HCT116 (cell line): Measurements from ENCODE around the gene HSP90AA1. TPM values are rescaled to one million over a fixed set of nuclear protein-coding genes. Genes with fewer than 3 reads are reported as not detected.

Source experiments
- ATAC-seq: fragments of 200-7000 bp; cut with Tn5 transposase; 2 replicates; pipeline ENCODE4 v1.9.1; 2020; ENCODE audit warnings: mild to moderate bottlenecking, moderate library complexity
- BruUV-seq: library from RNA; stranded (reverse); fragments of 400-500 nt; replicated peaks from 2 replicates; lab custom pipeline; 2021; lab: Mats Ljungman, UMichigan
- CTCF ChIA-PET: fragments of 300-600 bp; sonication (Branson Sonifier 250); formaldehyde crosslinking; loops from one replicate; lab custom pipeline; 2021; ENCODE audit warnings: antibody characterized with exemption; lab: Charles Lee
- POLR2A ChIA-PET: fragments of 300-600, 350-600 bp; sonication (Branson Sonifier 250); formaldehyde crosslinking; loops from one replicate; lab custom pipeline; 2021; ENCODE audit warnings: antibody characterized with exemption; lab: Charles Lee
- RAD21 ChIA-PET, 2 experiments: fragments of 300-600 bp; sonication (Branson Sonifier 250); formaldehyde crosslinking; loops; one replicate each; lab custom pipeline; 2023; ENCODE audit warnings: low total read pairs in 2 of 2; ENCODE audit not compliant: uncharacterized antibody in 2 of 2, unreplicated experiment in 2 of 2, low non-redundant PET in 1 of 2; lab: Charles Lee
- DNase-seq: peaks from one replicate; pipeline ENCODE4 v3.0.0-alpha.2; 2010; ENCODE audit warnings: low read depth, low spot score
- H2AFZ ChIP-seq: fragments of 200-600 bp; shearing (Covaris generic), sonication (generic); 2 replicates; pipeline ENCODE4 v1.6.1; 2017; ENCODE audit warnings: low read depth, mixed run types, mixed read lengths, antibody characterized with exemption, low read length; ENCODE audit not compliant: poor library complexity, severe bottlenecking
- H3K27ac ChIP-seq: 2 replicates; pipeline ENCODE4 v1.5.1; 2012; ENCODE audit warnings: low read depth, low read length
- H3K27me3 ChIP-seq: fragments of 200-600 bp; sonication (generic); 2 replicates; pipeline ENCODE4 v1.6.1; 2016; ENCODE audit warnings: mixed run types, low read length, mixed read lengths; ENCODE audit not compliant: insufficient read depth
- H3K36me3 ChIP-seq, 2 experiments: fragments of 200-500 bp in 1 of 2; fragments of 200-600 bp in 1 of 2; sonication (Bioruptor generic) in 1 of 2; sonication (generic) in 1 of 2; 2 replicates each; pipeline versions ENCODE4 v1.5.1 to v1.6.1; 2014 to 2016; ENCODE audit warnings: low read length in 2 of 2, inconsistent platforms in 1 of 2, mixed read lengths in 1 of 2, mixed run types in 1 of 2; ENCODE audit not compliant: insufficient read depth in 2 of 2, control insufficient read depth in 1 of 2
- H3K4me1 ChIP-seq, 2 experiments: fragments of 200-600 bp in 1 of 2; sonication (generic) in 1 of 2; 2 replicates each; pipeline versions ENCODE4 v1.5.1 to v1.6.1; 2012 to 2017; ENCODE audit warnings: low read length in 2 of 2, inconsistent platforms in 1 of 2, mild to moderate bottlenecking in 1 of 2, mixed read lengths in 1 of 2, mixed run types in 1 of 2, moderate library complexity in 1 of 2; ENCODE audit not compliant: insufficient read depth in 2 of 2, control insufficient read depth in 1 of 2
- H3K4me2 ChIP-seq: fragments of 200-600 bp; sonication (generic); 2 replicates; pipeline ENCODE4 v1.6.1; 2017; ENCODE audit warnings: mixed run types, low read length, mixed read lengths
- H3K4me3 ChIP-seq, 2 experiments: fragments of 200-600 bp in 1 of 2; sonication (generic) in 1 of 2; replicated peaks in 1 of 2; 2 replicates each; pipeline ENCODE4 v1.5.1; 2011 to 2016; ENCODE audit warnings: low read length in 2 of 2, control low read depth in 1 of 2, low read depth in 1 of 2, mild to moderate bottlenecking in 1 of 2, mixed read lengths in 1 of 2, mixed run types in 1 of 2
- H3K79me2 ChIP-seq: fragments of 200-600 bp; sonication (generic); 2 replicates; pipeline ENCODE4 v1.6.1; 2017; ENCODE audit warnings: mild to moderate bottlenecking, mixed run types, low read length, moderate library complexity, mixed read lengths; ENCODE audit not compliant: insufficient read depth
- H3K9ac ChIP-seq: fragments of 200-600 bp; sonication (generic); 2 replicates; pipeline ENCODE4 v1.6.1; 2016; ENCODE audit warnings: low read length, mixed read lengths
- H3K9me2 ChIP-seq: fragments of 200-600 bp; sonication (generic), shearing (Covaris generic); 2 replicates; pipeline ENCODE4 v1.6.1; 2017; ENCODE audit warnings: mixed run types, mild to moderate bottlenecking, moderate library complexity; ENCODE audit not compliant: insufficient read depth
- H3K9me3 ChIP-seq, 2 experiments: fragments of 200-500 bp in 1 of 2; fragments of 200-600 bp in 1 of 2; sonication (Bioruptor generic) in 1 of 2; sonication (generic) in 1 of 2; 2 replicates each; pipeline ENCODE4 v1.6.1; 2014 to 2017; ENCODE audit warnings: low read length in 2 of 2, mixed read lengths in 2 of 2, inconsistent platforms in 1 of 2, low read depth in 1 of 2, mild to moderate bottlenecking in 1 of 2, mixed run types in 1 of 2, moderate library complexity in 1 of 2; ENCODE audit not compliant: control insufficient read depth in 1 of 2, insufficient read depth in 1 of 2
- H4K20me1 ChIP-seq: fragments of 200-600 bp; sonication (generic), shearing (Covaris generic); 2 replicates; pipeline ENCODE4 v1.6.1; 2017; ENCODE audit warnings: mixed run types, mild to moderate bottlenecking, moderate library complexity; ENCODE audit not compliant: insufficient read depth
- CBX3 ChIP-seq: IDR thresholded peaks from 2 replicates; pipeline ENCODE4 v1.6.1; 2012; ENCODE audit warnings: low read depth
- CEBPB ChIP-seq: IDR thresholded peaks from 2 replicates; pipeline ENCODE4 v1.6.1; 2012; ENCODE audit warnings: low read depth
- EGR1 ChIP-seq: IDR thresholded peaks from 2 replicates; pipeline ENCODE4 v1.6.1; 2012; ENCODE audit warnings: low read depth
- ELF1 ChIP-seq: IDR thresholded peaks from 2 replicates; pipeline ENCODE4 v1.6.1; 2012; ENCODE audit warnings: low read depth, borderline replicate concordance
- EZH2 ChIP-seq: fragments of 200-600 bp; sonication (generic); IDR thresholded peaks from 2 replicates; pipeline ENCODE4 v1.6.1; 2017; ENCODE audit warnings: antibody characterized with exemption, mixed run types
- EZH2phosphoT487 ChIP-seq: fragments of 200-600 bp; IDR thresholded peaks from 2 replicates; pipeline ENCODE4 v1.6.1; 2018; ENCODE audit warnings: antibody characterized with exemption, borderline replicate concordance
- FOSL1 ChIP-seq: IDR thresholded peaks from 2 replicates; pipeline ENCODE4 v1.6.1; 2012; ENCODE audit warnings: low read depth
- JUND ChIP-seq: IDR thresholded peaks from 2 replicates; pipeline ENCODE4 v1.6.1; 2012
- MAX ChIP-seq: IDR thresholded peaks from 2 replicates; pipeline ENCODE4 v1.6.1; 2012
- POLR2A ChIP-seq: IDR thresholded peaks from 2 replicates; pipeline ENCODE4 v1.7.0; 2011; ENCODE audit warnings: borderline replicate concordance; ENCODE audit not compliant: insufficient read depth, insufficient read length; ENCODE audit errors: extremely low read depth
- POLR2AphosphoS5 ChIP-seq: IDR thresholded peaks from 2 replicates; pipeline ENCODE4 v1.6.1; 2011; ENCODE audit warnings: mild to moderate bottlenecking, low read depth, low read length, moderate library complexity
- RAD21 ChIP-seq: IDR thresholded peaks from 2 replicates; pipeline ENCODE4 v1.6.1; 2012; ENCODE audit warnings: low read depth, mild to moderate bottlenecking
- SIN3A ChIP-seq: IDR thresholded peaks from 2 replicates; pipeline ENCODE4 v1.6.1; 2012; ENCODE audit warnings: low read depth
- SRF ChIP-seq: IDR thresholded peaks from 2 replicates; pipeline ENCODE4 v1.6.1; 2012; ENCODE audit warnings: low read depth
- TCF7L2 ChIP-seq: IDR thresholded peaks from 2 replicates; pipeline ENCODE4 v1.7.0; 2011; ENCODE audit warnings: borderline replicate concordance, inconsistent platforms; ENCODE audit not compliant: insufficient read depth, insufficient read length; ENCODE audit errors: extremely low read depth
- ZFX ChIP-seq: fragments of 450-650 bp; IDR thresholded peaks from 2 replicates; pipeline ENCODE4 v1.6.1; 2017
- ZNF274 ChIP-seq: fragments of 200-500 bp; sonication (Bioruptor generic); IDR thresholded peaks from 2 replicates; pipeline ENCODE4 v1.6.1; 2014; ENCODE audit warnings: mild to moderate bottlenecking, low read depth, low read length, inconsistent platforms
- intact Hi-C: fragments of 100-400 bp; cut with micrococcal nuclease; formaldehyde crosslinking; loops from 2 replicates; pipeline ENCODE4 v1.10.0; 2022
- total RNA-seq: library from RNA; stranded (reverse); gene quantifications from one replicate; pipeline ENCODE4 v1.2.1, GENCODE V29; 2021; ENCODE audit not compliant: unreplicated experiment
- TF ChIP-seq, protein P1 (sequence below): IDR thresholded peaks from 2 replicates; pipeline ENCODE4 v1.6.1; 2011; ENCODE audit warnings: mild to moderate bottlenecking, low read length, moderate library complexity; ENCODE audit not compliant: insufficient replicate concordance; ENCODE audit errors: extremely low read depth

The HSP90AA1 gene
- total RNA-seq, 1 experiment from 2014 or later = 1,380 TPM

DNA sequence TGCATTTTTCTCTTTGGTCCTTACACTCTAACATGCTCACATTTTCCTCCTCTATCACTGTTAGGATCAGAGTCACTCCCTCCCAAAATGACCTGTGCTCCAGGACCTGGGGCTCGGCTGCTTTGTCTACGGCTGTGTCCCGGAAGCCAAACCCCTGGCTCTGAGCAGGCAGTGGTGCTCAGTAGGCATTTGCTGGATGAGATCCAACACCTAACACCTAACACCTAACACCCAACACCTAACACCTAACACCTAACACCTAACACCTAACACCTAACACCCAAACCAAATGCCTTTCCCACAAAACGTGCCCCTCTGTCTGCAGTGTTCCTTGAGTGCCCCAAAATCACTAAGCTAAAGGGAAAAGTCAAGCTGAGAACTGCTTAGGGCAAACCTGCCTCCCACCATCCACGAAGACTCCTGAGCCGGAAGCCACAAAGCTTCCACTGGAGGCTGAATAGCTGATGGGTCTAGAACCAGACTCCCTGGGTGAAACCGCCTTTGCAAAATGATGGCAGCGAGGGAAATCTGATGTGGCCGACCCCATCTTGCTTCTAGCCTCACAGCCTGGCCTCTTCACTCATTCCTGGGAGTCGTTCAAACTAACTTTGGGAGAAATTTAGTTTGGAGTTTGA, 29.2 kb downstream of the HSP90AA1 start:
- Histone ChIP-seq H3K27ac (no peak overlapping the region), H3K4me3 (no peak overlapping the region), H3K36me3 (no peaks in the 10 kb centered on the region), H4K20me1 (no peaks in the 10 kb centered on the region), H3K9ac (no peak overlapping the region), H3K79me2 (no peaks in the 10 kb centered on the region), H2AFZ (no peak overlapping the region), H3K27me3 (no peaks in the 10 kb centered on the region), H3K4me2 (no peak overlapping the region), H3K4me1 (peaks cover 0 to 2% of the 10 kb centered on the region in 2 experiments; a peak in 2 of 4 replicates), H3K9me2 (no peaks in the 10 kb centered on the region), H3K9me3 (no peaks in the 10 kb centered on the region)
- BruUV-seq = no TSS peak
- DNase-seq (no peak), ATAC-seq (no peak)
- ChIA-PET CTCF (interaction anchor here (1.1 kb wide), 1 partner anchor 12 kb away, joined by 3 read pairs; no protein-coding TSS in a partner anchor), RAD21 (no interaction called here), POLR2A (no interaction called here)
- TF ChIP-seq SRF (no peak), EGR1 (no peak), ZNF274 (no peak), RAD21 (no peak), CEBPB (no peak), ELF1 (no peak), CBX3 (no peak), EZH2 (no peak), POLR2AphosphoS5 (no peak), JUND (no peak), SIN3A (no peak), EZH2phosphoT487 (no peak), POLR2A (no peak), MAX (no peak), TCF7L2 (no peak), FOSL1 (no peak), ZFX (no peak)
- TF ChIP-seq, protein P1, sequence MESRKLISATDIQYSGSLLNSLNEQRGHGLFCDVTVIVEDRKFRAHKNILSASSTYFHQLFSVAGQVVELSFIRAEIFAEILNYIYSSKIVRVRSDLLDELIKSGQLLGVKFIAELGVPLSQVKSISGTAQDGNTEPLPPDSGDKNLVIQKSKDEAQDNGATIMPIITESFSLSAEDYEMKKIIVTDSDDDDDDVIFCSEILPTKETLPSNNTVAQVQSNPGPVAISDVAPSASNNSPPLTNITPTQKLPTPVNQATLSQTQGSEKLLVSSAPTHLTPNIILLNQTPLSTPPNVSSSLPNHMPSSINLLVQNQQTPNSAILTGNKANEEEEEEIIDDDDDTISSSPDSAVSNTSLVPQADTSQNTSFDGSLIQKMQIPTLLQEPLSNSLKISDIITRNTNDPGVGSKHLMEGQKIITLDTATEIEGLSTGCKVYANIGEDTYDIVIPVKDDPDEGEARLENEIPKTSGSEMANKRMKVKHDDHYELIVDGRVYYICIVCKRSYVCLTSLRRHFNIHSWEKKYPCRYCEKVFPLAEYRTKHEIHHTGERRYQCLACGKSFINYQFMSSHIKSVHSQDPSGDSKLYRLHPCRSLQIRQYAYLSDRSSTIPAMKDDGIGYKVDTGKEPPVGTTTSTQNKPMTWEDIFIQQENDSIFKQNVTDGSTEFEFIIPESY = no peak
- intact Hi-C loops = no loop called here
